MM.1S (cell line): Measurements from ENCODE around the gene CNTNAP2.

Experiments
- EZH2 ChIP-seq: fragments of 300-600 bp; sonication (generic); optimal IDR thresholded peaks from 2 replicates; pipeline ENCODE3; 2017; ENCODE audit warnings: low read depth, mild to moderate bottlenecking, antibody characterized with exemption, low read length, mixed read lengths
- TF ChIP-seq, protein P1 (sequence below): fragments of 300-600 bp; sonication (generic); IDR thresholded peaks from 2 replicates; pipeline ENCODE4 v1.5.1; 2016; ENCODE audit warnings: antibody characterized with exemption, low read length, mixed read lengths

DNA sequence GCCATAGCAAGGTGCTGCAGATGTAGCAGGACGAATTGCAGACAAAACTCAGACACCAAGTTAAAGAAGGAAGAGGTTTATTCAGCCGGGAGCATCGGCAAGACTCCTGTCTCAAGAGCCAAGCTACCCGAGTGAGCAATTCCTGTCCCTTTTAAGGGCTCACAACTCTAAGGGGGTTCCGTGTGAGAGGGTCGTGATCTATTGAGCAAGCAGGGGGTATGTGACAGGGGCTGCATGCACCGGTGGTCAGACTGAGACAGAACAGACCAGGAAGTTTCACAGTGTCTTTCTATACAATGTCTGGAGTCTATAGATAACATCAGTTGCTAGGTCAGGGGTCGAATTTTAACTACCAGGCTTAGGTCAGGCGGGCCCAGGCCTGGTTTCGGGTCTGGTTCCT is 2252.0 kb downstream of the CNTNAP2 start:
- TF ChIP-seq, protein P1, sequence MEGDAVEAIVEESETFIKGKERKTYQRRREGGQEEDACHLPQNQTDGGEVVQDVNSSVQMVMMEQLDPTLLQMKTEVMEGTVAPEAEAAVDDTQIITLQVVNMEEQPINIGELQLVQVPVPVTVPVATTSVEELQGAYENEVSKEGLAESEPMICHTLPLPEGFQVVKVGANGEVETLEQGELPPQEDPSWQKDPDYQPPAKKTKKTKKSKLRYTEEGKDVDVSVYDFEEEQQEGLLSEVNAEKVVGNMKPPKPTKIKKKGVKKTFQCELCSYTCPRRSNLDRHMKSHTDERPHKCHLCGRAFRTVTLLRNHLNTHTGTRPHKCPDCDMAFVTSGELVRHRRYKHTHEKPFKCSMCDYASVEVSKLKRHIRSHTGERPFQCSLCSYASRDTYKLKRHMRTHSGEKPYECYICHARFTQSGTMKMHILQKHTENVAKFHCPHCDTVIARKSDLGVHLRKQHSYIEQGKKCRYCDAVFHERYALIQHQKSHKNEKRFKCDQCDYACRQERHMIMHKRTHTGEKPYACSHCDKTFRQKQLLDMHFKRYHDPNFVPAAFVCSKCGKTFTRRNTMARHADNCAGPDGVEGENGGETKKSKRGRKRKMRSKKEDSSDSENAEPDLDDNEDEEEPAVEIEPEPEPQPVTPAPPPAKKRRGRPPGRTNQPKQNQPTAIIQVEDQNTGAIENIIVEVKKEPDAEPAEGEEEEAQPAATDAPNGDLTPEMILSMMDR = no peak
- no peak for TF ChIP-seq EZH2
